Tibial artery (tissue), 4 donors: Measurements from ENCODE around the gene POLDIP2.

Experiments used
- DNase-seq, 2 donors: peaks; one replicate each; pipeline ENCODE4 v3.0.0-alpha.2; 2019
- H3K27ac ChIP-seq, 2 donors: fragments of 200-600 bp; sonication (generic) in 1 of 2; 1 replicate in 1 of 2; 2 replicates in 1 of 2; pipeline ENCODE4 v1.5.1; 2018 to 2019; ENCODE audit warnings: mild to moderate bottlenecking in 1 of 2
- H3K27me3 ChIP-seq, 2 donors: fragments of 200-600 bp; sonication (generic) in 1 of 2; one replicate each; pipeline versions ENCODE4 v1.5.1 to v1.6.0; 2016 to 2019
- H3K36me3 ChIP-seq, 3 donors: fragments of 200-600 bp; sonication (generic) in 2 of 3; one replicate each; pipeline ENCODE4 v1.5.1; 2016 to 2019; ENCODE audit warnings: mild to moderate bottlenecking in 2 of 3
- H3K4me1 ChIP-seq, 4 donors: fragments of 200-600 bp; sonication (generic) in 2 of 4; 1 replicate in 3 of 4; 2 replicates in 1 of 4; pipeline ENCODE4 v1.5.1; 2016 to 2019
- H3K4me3 ChIP-seq, 2 donors: fragments of 200-600 bp; sonication (generic) in 1 of 2; 1 replicate in 1 of 2; 2 replicates in 1 of 2; pipeline ENCODE4 v1.5.1; 2018 to 2019; ENCODE audit warnings: mild to moderate bottlenecking in 2 of 2
- H3K9me3 ChIP-seq, 3 donors: fragments of 200-600 bp; sonication (generic) in 1 of 3; one replicate each; pipeline ENCODE4 v1.5.1; 2016 to 2019
- CTCF ChIP-seq, 2 experiments: fragments of 200-600 bp in 1 of 2; fragments of 450-650 bp in 1 of 2; IDR thresholded peaks; one replicate each; pipeline ENCODE4 v1.5.1; 2017 to 2019; ENCODE audit warnings: antibody characterized with exemption in 2 of 2, mild to moderate bottlenecking in 1 of 2, moderate library complexity in 1 of 2
- intact Hi-C: fragments of 100-400 bp; cut with DNase I; formaldehyde crosslinking; loops from one replicate; pipeline ENCODE4 v1.15.0; 2023; ENCODE audit warnings: low total_unique reads

Gene POLDIP2

GRCh38 chr17:28298449-28298848, 58.9 kb downstream of the POLDIP2 start:
- Histone ChIP-seq H3K27me3 (peaks cover 0 to 6% of the 10 kb centered on the region in 2 donors), H3K9me3 (no peaks in the 10 kb centered on the region), H3K36me3 (no peaks in the 10 kb centered on the region), H3K27ac (no peak overlapping the region), H3K4me3 (no peak overlapping the region), H3K4me1 (no peaks in the 10 kb centered on the region)
- no peak for TF ChIP-seq CTCF (IDR thresholded peaks at IDR 0.05)
- no peak for DNase-seq
- intact Hi-C loops = no loop called here
